ENCODE data around the gene FATE1. TPM values are rescaled to one million over a fixed set of nuclear protein-coding genes. Genes with fewer than 3 reads are reported as not detected.

FATE1 gene
- total RNA-seq, 6 experiments from 2014 or later = not detected

DNA sequence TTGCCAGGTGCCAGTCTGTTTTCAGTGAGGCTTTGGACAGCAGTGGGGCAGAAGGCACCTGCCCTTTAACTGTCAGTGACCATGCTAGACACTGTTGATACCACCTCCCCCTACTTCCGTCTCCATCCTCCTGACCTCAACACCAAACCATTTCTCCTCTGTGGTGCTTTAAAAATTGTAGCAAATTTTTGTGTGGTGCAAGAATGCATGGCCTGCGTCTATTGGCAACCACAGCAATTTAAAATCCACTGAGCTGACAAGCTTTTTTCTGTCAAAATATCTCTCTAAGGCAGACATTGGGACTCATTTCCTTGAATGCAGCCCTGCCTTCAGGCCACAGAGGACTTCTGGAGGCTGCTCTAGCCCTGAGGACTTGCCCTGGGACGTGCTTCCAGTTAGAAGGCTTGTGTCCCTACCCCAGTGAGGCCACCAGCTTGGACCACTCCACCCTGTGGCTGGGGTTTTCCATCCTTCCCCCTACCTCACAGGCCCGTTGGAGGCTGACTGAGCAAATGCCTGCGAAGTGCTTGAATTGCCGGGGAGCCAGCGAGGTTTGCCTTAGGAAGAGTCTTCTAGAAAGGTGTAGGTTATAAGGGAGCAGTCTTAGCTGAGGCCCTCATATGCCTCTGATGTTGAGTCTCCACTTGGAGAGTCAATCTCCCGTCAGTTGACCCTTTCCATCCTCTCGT, 13.7 kb upstream of the FATE1 start:
- Histone ChIP-seq H3K4me1 (no peaks in the 10 kb centered on the region), H3K36me3 (no peaks in the 10 kb centered on the region), H3K4me3 (no peak overlapping the region), H3K27ac (no peak overlapping the region), H3K27me3 (no peaks in the 10 kb centered on the region), H3K9me3 (no peaks in the 10 kb centered on the region)
- intact Hi-C loops (cut with DNase I) = no loop called here
- TF ChIP-seq POLR2A (IDR thresholded peaks at IDR 0.05) = no peak
- TF ChIP-seq, protein P1, sequence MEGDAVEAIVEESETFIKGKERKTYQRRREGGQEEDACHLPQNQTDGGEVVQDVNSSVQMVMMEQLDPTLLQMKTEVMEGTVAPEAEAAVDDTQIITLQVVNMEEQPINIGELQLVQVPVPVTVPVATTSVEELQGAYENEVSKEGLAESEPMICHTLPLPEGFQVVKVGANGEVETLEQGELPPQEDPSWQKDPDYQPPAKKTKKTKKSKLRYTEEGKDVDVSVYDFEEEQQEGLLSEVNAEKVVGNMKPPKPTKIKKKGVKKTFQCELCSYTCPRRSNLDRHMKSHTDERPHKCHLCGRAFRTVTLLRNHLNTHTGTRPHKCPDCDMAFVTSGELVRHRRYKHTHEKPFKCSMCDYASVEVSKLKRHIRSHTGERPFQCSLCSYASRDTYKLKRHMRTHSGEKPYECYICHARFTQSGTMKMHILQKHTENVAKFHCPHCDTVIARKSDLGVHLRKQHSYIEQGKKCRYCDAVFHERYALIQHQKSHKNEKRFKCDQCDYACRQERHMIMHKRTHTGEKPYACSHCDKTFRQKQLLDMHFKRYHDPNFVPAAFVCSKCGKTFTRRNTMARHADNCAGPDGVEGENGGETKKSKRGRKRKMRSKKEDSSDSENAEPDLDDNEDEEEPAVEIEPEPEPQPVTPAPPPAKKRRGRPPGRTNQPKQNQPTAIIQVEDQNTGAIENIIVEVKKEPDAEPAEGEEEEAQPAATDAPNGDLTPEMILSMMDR (IDR thresholded peaks at IDR 0.05) = no peak
- 53% methylated on average over 4 of the region's 9 CpGs for WGBS (ENCODE audit: insufficient coverage, low coverage, low lambda C conversion rate, missing lambda C conversion rate)
- ATAC-seq (no peak), DNase-seq (no peak)

DNA sequence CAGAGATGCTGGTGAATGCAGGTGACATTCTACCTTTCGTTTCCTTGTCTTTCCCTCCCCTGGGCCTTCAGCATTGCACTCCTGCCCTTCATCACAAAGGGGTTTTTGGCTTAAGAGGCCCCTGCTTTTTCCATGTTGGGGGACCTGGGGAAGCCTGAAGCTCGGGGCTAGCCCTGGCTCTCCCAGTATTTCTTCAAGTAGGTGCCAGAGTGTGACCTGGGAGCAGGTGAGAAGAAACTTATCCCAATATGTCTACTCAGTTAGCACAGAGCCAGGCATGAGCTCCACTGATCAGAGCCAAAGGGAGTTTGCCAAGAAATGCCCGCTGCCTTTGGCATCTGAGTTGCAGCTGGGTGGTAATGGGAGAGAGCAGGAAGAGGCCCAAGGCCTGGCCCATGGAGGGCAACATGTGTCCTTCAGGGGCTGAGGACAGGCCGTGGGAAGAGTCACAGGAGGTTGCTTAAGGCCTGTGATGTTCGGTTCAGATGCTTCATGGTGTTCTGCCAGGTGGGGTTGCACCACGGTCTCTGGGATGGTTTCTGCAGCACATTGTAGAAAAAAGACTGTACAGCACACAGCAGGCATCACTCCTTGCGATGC, 13.0 kb upstream of the FATE1 start:
- no peaks in the 10 kb centered on the region for H3K4me1 ChIP-seq
- no peaks in the 10 kb centered on the region for H3K36me3 ChIP-seq
- no peaks in the 10 kb centered on the region for H3K27me3 ChIP-seq
- ATAC-seq = no peak
- no peak overlapping the region for H3K4me3 ChIP-seq
- H3K9me3 ChIP-seq = no peaks in the 10 kb centered on the region
- TF ChIP-seq, protein P1 (IDR thresholded peaks at IDR 0.05) = no peak
- TF ChIP-seq POLR2A (IDR thresholded peaks at IDR 0.05) = no peak
- 52% methylated on average over 4 of the region's 7 CpGs for WGBS (ENCODE audit: insufficient coverage, low coverage, low lambda C conversion rate, missing lambda C conversion rate)
- DNase-seq = no peak
- intact Hi-C loops (cut with DNase I) = no loop called here
- no peak overlapping the region for H3K27ac ChIP-seq

DNA sequence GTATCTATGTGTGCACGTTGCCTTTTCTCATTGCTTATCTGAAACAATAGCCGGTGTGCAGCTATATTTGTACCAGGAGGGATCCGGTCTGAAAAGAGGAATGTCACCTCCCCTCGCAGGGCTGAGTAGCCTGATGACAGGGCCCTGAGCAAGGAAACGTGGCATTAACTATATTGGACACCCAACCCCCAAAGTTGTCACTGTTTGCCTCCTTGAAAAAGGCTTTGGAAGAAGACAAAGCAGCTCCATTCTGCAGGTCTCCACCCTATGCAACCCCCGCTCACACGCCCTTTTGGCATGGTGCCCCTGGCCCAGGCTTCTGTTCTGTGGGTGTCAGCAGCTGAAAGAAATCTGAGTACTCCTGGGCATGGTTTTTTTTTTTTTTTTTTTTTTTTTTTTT, 12.3 kb upstream of the FATE1 start:
- Histone ChIP-seq H3K4me3 (no peak overlapping the region), H3K27ac (no peak overlapping the region), H3K27me3 (no peaks in the 10 kb centered on the region), H3K4me1 (no peaks in the 10 kb centered on the region), H3K9me3 (no peaks in the 10 kb centered on the region), H3K36me3 (no peaks in the 10 kb centered on the region)
- no peak for DNase-seq
- intact Hi-C loops (cut with DNase I) = no loop called here
- WGBS (ENCODE audit: insufficient coverage, low coverage, low lambda C conversion rate, missing lambda C conversion rate) = 45% methylated on average over 7 of the region's 7 CpGs
- TF ChIP-seq POLR2A (IDR thresholded peaks at IDR 0.05) = no peak
- ATAC-seq = peak in 3 of 4 donors; percentile 16 to 61 (median 19)

DNA sequence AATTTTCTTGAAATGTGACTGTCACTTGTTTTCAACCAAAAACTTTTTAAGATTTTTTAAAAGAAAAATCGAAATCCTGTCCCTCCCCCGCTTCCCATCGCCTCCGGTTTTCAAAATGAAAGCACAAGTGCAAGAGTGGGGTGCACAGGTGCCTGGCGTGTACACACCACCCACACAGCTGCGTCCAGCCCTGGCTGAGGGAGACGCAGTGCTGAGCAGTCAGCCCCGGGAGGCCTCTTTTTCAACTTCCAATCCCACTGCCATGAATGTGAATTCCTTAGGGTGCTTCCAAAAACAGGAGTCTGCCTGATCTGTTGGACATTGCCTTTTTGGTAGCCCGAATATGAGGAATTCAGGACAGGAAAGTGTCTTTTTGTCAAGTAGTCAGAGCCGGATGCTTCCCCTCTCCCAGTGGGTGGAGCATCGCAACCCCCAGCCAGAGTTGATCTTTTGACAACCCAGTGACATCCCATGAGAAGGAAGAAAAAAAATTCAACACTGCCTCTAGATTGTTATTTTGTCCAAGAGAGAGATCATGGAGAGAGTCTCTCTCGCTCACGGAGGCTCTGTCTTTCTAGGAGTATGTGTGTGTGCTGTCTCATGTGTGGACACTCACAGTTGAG, 11.7 kb upstream of the FATE1 start:
- intact Hi-C loops (cut with DNase I) = no loop called here
- H3K27ac ChIP-seq = no peak overlapping the region

DNA sequence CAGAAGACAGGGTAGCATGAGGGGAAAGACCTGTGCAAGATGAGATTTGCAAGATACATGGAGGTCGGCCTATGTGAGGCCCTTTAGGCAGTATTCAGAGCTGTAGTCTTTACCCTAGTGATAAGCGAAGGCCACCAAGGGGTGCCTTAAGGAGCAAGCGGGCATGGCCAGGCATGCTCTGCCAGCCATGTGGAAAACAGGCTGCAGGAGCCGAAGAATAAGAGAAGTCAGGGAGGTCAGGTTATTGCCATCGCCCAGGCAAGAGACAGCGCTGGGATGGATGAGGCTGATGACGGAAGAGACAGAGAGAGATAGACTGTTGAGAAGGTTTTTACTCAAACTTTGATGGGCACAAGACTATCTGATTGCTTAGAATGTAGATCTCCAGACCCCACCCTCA, 7.0 kb upstream of the FATE1 start:
- DNase-seq (no peak), ATAC-seq (no peak)
- Histone ChIP-seq H3K27me3 (no peaks in the 10 kb centered on the region), H3K4me3 (no peak overlapping the region), H3K36me3 (no peaks in the 10 kb centered on the region), H3K4me1 (no peaks in the 10 kb centered on the region), H3K9me3 (no peaks in the 10 kb centered on the region), H3K27ac (no peak overlapping the region)
- intact Hi-C loops (cut with DNase I) = no loop called here
- 63% methylated on average over 6 of the region's 7 CpGs for WGBS (ENCODE audit: insufficient coverage, low coverage, low lambda C conversion rate, missing lambda C conversion rate)
- no peak for TF ChIP-seq POLR2A (IDR thresholded peaks at IDR 0.05)
- TF ChIP-seq, protein P1 (IDR thresholded peaks at IDR 0.05) = no peak

More for the DNA sequence above, 11.7 kb upstream of the FATE1 start:
- Histone ChIP-seq H3K27me3 (no peaks in the 10 kb centered on the region), H3K4me3 (no peak overlapping the region), H3K4me1 (no peaks in the 10 kb centered on the region), H3K9me3 (no peaks in the 10 kb centered on the region), H3K36me3 (no peaks in the 10 kb centered on the region)
- WGBS (ENCODE audit: insufficient coverage, low coverage, low lambda C conversion rate, missing lambda C conversion rate) = 59% methylated on average over 12 of the region's 13 CpGs
- DNase-seq = no peak
- no peak for ATAC-seq
- no peak for TF ChIP-seq POLR2A (IDR thresholded peaks at IDR 0.05)

All from right lobe of liver (tissue), 6 donors.